NCI-H1092 treated with DMSO at 0.1 percent for 48 hours (cell line): ENCODE data around the gene TXNRD3.

ENCODE experiments used
- DNase-seq: peaks from one replicate; lab custom pipeline; 2025; lab: John Stamatoyannopoulos, UW

Gene TXNRD3

GRCh38 chr3:126654571-126655383, at the start of gene TXNRD3:
TSS of gene TXNRD3 (minus strand) at chr3:126655124.
- peak; percentile 68 for DNase-seq

DNA sequence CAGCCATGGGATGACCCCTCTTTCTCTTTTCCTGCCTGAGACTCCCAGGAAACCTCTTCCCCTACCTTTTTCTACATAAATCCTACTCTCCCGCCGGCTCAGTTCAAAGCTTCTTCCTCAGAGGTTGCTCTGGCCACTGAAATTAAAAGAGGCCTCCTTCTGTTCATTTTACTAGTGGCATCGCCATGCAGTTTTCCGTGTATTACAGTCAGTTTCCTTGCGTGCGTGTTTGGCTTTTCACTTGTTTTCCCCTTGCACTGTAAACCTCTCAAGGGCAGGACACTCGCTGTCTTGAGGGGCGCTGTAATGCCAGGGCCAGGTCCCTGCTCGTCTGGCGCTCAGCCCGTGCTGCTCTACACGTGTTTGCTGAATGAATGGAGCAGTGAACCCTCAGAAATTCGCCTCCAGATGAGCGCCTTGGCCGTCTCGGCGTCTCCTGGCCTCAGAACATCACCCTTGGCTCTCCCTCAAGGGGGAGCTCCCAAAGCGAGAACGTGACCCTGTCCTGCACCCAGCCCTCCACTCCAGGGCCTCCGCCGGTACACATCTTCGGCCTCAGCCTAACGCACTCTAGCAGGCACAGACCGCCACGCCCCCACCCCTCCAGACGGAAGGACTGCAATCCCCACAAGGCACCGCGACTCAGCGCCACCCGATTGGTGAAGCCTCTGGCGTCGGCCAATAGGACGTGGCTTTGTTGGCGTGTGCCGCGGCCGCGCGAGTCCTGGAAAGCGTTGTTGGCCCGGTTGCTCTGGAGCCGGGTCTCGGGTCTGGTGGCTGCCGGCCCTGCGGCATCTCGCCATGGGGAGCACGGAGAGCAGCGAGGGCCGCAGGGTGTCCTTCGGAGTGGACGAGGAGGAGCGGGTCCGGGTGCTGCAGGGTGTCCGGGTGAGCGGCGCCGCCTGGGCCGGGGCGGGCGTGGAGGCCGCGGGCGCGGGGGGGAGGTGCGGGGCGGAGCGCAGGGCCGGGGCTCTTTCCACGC, 48.9 kb upstream of the TXNRD3 start, which contains the start of gene CHCHD6:
CHCHD6 (plus strand) TSS at position 729 of the 982 bp plus-strand sequence; CDS start at position 802, 73 bp downstream.
- DNase-seq, result peak; percentile 96

- no peak for DNase-seq
These were observed 44.1 kb upstream of the TXNRD3 start for GRCh38 chr3:126699011-126699410.

GRCh38 chr3:126696701-126697267, 41.9 kb upstream of the TXNRD3 start:
- DNase-seq, result no peak

- no peak for DNase-seq
These were observed 39.0 kb upstream of the TXNRD3 start for GRCh38 chr3:126693921-126694320.

DNA sequence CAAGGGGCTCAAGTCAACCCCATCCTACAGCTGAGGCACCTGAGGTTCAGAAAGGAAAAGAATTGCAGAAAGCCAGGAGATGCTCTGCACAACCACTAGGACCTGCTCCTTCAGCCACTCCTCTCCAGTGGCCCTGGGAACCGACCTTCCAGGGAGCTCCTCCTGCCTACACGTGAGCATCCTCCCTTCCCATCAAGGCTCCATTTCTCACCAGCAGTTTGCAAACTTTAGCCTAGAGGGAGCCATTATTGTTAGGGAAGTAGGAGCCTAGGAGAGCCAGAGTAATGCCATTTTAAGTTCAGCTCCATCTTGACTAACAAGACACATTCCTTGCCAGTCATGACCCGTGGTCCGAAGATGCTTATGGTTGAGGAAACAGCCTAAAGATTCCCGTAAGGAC, 37.9 kb upstream of the TXNRD3 start:
- no peak for DNase-seq

GRCh38 chr3:126691765-126692164, 36.8 kb upstream of the TXNRD3 start:
- DNase-seq, result no peak

DNA sequence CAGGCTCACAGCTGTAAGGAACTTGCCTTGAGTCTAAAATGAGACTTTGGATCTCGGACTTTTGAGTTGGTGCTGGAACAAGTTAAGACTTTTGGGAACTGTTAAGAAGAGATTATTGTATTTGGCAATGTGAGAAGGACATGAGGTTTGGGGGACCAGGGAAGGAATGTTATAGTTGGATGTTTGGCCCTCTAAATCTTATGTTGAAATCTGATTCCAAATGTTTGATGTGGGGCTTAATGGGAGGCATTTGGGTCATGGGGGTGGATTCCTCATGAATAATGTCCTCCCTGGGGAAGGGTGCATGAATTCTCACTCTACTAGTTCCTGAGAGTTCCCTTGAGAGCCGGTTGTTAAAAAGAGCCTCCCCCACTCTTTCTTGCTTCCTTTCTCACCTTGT, 30.6 kb upstream of the TXNRD3 start:
- DNase-seq, result no peak

DNA sequence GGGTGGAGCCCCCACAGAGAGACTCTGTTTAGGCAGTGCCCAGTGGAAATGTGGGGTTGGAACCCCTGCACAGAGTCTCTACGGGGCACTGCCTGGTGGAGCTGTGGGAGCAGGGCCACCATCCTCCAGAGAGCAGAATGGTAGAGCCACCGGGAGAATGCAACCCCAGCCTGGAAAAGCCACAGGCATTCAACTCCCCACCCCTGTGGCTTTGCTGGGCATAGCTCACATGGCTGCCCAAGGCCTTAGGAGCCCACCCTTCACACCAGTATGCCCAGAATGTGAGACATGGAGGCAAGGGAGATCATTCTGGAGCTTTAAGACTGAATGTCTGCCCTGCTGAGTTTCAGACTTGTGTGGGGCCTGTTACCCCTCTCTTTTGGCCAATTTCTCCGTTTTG, 30.1 kb upstream of the TXNRD3 start:
- DNase-seq, result no peak

DNA sequence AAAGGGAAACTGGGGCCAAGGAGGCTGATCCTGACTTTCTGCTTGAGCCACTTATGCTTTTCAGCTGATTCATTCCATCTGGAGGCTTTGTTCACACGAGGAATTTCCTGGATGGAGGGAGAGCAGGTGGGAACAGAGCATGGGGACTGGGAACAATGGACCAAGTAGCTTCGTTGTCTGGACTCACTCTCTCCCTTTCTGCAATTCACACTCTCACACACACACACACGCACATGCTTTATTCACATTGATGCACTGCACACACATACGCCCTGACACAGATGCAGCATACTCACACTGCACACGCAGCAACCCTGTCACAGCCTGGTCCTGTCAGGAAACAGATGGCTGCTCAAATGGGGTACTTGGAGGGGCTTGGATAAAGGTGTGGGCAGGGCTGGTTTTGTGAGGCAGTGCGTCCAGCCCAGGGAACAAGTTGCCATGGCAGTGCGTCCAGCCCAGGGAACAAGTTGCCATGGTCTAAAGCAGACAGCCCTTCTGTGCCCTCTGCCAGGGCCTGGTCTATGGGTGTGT, 29.4 kb upstream of the TXNRD3 start:
- peak; percentile 62 for DNase-seq

GRCh38 chr3:126683069-126683468, 28.1 kb upstream of the TXNRD3 start:
- DNase-seq, result no peak

DNA sequence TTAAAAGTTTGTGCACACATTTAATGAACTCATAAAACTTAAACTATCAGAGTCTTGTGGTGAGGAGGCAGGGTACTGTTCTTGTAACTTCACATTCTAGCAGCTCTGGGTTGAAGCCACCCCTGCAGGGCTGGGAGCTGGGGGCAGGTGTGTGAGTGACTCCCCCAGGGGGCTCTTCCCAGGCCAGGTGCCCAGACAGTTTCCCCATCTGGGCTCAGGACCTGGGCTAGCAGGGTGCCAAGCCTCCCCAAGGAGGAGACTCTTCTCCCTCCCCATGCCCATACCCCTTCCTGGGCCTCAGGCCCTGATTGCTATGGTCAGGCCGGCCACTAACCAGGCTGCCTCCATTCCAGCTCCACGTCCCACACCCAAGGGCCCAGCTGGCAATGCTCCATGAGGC, 27.1 kb upstream of the TXNRD3 start:
- no peak for DNase-seq

- no peak for DNase-seq
These were observed 25.7 kb upstream of the TXNRD3 start for GRCh38 chr3:126680667-126681055.

DNA sequence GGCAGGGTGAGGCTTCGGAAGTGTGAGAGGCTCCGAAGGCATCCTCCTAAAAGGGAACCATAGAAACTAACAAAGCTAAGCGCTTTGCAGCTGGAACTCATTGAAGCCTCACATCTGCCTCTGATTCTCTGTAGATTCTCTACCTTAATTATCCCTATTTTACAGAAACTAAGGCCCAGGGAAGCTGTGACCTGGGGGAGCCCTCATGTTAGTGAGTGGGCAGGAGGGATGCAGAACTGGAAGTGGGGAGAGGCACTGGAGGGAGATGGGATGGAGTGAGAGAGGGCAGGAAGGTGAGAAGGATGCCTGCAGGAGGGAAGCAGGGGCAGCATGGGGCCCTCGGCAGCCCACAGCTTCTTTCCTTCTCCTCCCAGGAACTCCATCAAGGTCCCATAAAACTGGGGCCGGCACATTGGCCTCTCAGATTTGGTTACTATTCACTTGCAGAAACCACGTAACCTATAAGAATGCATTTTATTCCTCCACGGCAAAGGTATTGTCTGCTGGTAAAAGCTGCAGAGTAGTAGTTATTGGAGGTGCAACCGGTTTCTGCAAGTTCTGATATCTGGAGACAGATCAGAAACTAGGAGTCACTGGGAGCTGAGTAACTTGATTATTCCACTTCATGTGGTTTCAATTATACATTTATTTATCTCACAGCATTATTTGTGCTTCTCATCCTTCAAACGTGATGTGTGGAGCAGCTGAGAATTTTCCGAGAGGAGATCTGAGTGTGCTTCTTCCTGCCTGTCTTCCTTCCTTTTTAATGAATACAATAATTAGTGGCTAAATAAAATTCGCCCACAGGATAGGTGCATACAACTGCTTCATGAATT, 25.1 kb upstream of the TXNRD3 start:
- DNase-seq, result no peak

- peak; percentile 79 for DNase-seq
These were observed 24.4 kb upstream of the TXNRD3 start for GRCh38 chr3:126679318-126679751.

DNA sequence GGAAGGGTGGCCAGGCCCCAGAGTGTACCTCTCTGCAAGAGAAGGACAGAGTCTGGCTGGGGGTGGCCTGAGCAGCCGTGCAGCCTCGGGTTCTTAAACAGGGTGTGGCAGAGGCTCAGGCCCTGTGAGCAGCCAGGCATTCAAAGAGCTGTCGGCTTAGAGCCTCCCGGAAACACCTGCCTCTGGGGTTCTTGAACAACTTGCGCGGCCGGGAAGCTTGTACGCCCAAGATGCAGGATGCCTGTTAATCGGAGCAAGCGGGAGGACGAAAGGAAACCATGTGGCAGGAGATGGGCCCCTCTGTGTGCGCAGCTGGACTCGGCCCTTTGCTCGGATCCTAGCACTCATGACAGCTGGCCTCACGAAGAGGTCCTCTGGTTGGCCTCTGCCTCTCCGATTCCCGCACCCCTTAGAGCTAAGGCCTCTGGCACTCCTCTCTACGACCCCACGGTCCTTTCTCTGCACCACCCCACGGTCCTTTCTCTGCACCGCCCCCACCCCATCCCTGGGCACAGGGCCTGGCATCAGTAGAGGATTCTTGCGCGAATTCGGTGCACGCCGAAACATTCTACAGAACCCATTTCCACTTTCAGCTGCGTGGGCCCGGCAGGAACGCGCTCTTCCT, 23.9 kb upstream of the TXNRD3 start:
- peak; percentile 20 for DNase-seq

- DNase-seq, result no peak
These were observed 23.1 kb upstream of the TXNRD3 start for GRCh38 chr3:126677862-126678503.

- no peak for DNase-seq
These were observed 22.2 kb upstream of the TXNRD3 start for GRCh38 chr3:126676919-126677705.

DNA sequence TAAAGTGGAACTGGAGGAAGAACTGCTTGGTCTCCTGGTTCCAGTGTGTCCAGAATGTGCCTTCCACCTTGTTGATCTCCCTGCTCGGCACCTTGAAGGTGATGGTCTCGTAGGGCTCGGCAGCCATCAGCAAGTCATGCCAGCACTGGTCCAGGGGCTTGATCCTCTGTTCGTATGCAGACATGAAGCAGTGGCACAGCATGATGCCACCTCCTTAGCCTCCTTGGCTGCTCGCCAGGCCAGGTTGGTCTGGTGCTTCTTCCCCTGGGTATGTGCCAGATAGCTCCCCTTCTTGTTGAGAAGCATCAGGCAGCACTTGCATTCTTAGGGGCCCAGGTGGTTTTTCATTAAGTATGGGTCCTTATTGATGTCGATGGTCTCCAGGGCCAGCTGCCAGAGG, 17.8 kb upstream of the TXNRD3 start:
- no peak for DNase-seq
